Choroid plexus epithelial cell (primary cell): ENCODE measurements around the gene PPCS.

Source experiments
- DNase-seq: peaks from one replicate; pipeline ENCODE4 v3.0.0-alpha.2; 2010; ENCODE audit warnings: low read depth
- H3K4me3 ChIP-seq: 2 replicates; pipeline ENCODE4 v1.5.1; 2011; ENCODE audit warnings: low read depth, mild to moderate bottlenecking, control low read depth, low read length, moderate library complexity
- CTCF ChIP-seq: conservative IDR thresholded peaks from 2 replicates; pipeline ENCODE4 v1.5.1; 2011; ENCODE audit warnings: low read depth, mild to moderate bottlenecking, control low read depth, inconsistent platforms, low read length, moderate library complexity

PPCS gene

GRCh38 chr1:42420911-42421585 lies 35.3 kb upstream of the PPCS start:
- H3K4me3 ChIP-seq = no peak overlapping the region
- peak; percentile 78 for DNase-seq
- TF ChIP-seq CTCF = no peak

GRCh38 chr1:42422737-42423136 lies 33.6 kb upstream of the PPCS start:
- DNase-seq = no peak
- no peak overlapping the region for H3K4me3 ChIP-seq
- no peak for TF ChIP-seq CTCF

GRCh38 chr1:42423681-42424080 lies 32.7 kb upstream of the PPCS start:
- no peak overlapping the region for H3K4me3 ChIP-seq
- no peak for TF ChIP-seq CTCF
- no peak for DNase-seq

GRCh38 chr1:42424201-42424600 lies 32.1 kb upstream of the PPCS start:
- no peak for TF ChIP-seq CTCF
- peak; percentile 14 for DNase-seq
- H3K4me3 ChIP-seq = no peak overlapping the region

- DNase-seq = no peak
- H3K4me3 ChIP-seq = no peak overlapping the region
- TF ChIP-seq CTCF = no peak
These were observed 29.1 kb upstream of the PPCS start for GRCh38 chr1:42427240-42427639.

- DNase-seq = no peak
- no peak overlapping the region for H3K4me3 ChIP-seq
- no peak for TF ChIP-seq CTCF
These were observed 26.7 kb upstream of the PPCS start for GRCh38 chr1:42429603-42430002.
